ENCODE data around the gene ABHD4. TPM values are rescaled to one million over a fixed set of nuclear protein-coding genes. Genes with fewer than 3 reads are reported as not detected.

Gene ABHD4
- total and polyA plus RNA-seq, 10 of the 15 experiments (the other 5 are each of a cell fraction or from before 2014, with no cell fraction given): 5.4 to 28.7 (median 10.8) TPM

DNA sequence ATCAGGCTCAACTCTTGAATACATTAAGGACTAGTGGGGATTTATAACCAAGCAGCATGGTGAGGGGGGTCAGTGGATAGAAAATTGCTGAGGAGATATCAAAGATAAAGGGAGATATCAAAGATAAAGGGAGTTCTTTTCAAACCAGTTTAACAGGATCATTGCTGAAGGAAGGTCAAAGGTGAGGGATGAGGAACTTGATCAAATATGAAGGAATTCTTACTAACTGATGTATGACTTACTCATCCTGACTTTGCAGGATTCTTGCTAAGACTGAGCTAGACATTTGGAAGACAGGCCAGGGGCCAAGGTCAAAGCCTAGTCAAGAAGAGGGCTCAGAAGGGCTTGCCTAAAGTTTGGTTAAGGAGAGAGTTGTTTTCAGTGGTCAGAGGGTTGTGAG is 4.8 kb downstream of the ABHD4 start:
- ChIA-PET CTCF (no interaction called here), SMC1A (ENCODE audit: uncharacterized antibody, unreplicated experiment) (interaction anchor here (7.4 kb wide), 1 partner anchor 15 kb away, joined by 72 read pairs; the partner anchor contains the start of gene DAD1), RAD21 (ENCODE audit: unreplicated experiment) (interaction anchor here (0.7 to 5.7 kb wide), 2 partner anchors 14 to 31 kb away, joined by 3 to 53 read pairs; partner anchors contain the start of gene DAD1), POLR2A (no interaction called here)
- TF ChIP-seq MTA3 (IDR thresholded peaks at IDR 0.05; ENCODE audit: borderline replicate concordance, low read length) (no peak), SUPT20H (IDR thresholded peaks at IDR 0.05; ENCODE audit: borderline replicate concordance, control insufficient read depth, low read depth, low read length) (no peak), RELA (IDR thresholded peaks at IDR 0.05; ENCODE audit: borderline replicate concordance, partially characterized antibody) (no peak), DPF2 (IDR thresholded peaks at IDR 0.05) (no peak), USF2 (IDR thresholded peaks at IDR 0.05; ENCODE audit: borderline replicate concordance, low read depth, low read length) (no peak), HDGF (IDR thresholded peaks at IDR 0.05) (no peak), TAF1 (IDR thresholded peaks at IDR 0.05; ENCODE audit: borderline replicate concordance, low read depth, low read length) (no peak), LARP7 (IDR thresholded peaks at IDR 0.05) (no peak), NBN (IDR thresholded peaks at IDR 0.05) (no peak), IKZF1 (conservative IDR thresholded peaks at IDR 0.05) (no peak), FOXK2 (IDR thresholded peaks at IDR 0.05) (no peak), TCF12 (IDR thresholded peaks at IDR 0.05; ENCODE audit: low read depth, low read length) (no peak), NFYA (IDR thresholded peaks at IDR 0.05; ENCODE audit: borderline replicate concordance, low read depth, low read length) (no peak), NR2C2 (IDR thresholded peaks at IDR 0.05; ENCODE audit: borderline replicate concordance, control insufficient read depth, insufficient read length, low read depth) (no peak), ZNF274 (IDR thresholded peaks at IDR 0.05; ENCODE audit: insufficient read depth, insufficient read length) (no peak), HSF1 (IDR thresholded peaks at IDR 0.05; ENCODE audit: low read depth, low read length) (no peak)
- TF ChIP-seq, protein P1, sequence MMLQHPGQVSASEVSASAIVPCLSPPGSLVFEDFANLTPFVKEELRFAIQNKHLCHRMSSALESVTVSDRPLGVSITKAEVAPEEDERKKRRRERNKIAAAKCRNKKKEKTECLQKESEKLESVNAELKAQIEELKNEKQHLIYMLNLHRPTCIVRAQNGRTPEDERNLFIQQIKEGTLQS (IDR thresholded peaks at IDR 0.05; ENCODE audit: borderline replicate concordance, extremely low read depth, low read depth, low read length): no peak
- TF ChIP-seq, protein P2, sequence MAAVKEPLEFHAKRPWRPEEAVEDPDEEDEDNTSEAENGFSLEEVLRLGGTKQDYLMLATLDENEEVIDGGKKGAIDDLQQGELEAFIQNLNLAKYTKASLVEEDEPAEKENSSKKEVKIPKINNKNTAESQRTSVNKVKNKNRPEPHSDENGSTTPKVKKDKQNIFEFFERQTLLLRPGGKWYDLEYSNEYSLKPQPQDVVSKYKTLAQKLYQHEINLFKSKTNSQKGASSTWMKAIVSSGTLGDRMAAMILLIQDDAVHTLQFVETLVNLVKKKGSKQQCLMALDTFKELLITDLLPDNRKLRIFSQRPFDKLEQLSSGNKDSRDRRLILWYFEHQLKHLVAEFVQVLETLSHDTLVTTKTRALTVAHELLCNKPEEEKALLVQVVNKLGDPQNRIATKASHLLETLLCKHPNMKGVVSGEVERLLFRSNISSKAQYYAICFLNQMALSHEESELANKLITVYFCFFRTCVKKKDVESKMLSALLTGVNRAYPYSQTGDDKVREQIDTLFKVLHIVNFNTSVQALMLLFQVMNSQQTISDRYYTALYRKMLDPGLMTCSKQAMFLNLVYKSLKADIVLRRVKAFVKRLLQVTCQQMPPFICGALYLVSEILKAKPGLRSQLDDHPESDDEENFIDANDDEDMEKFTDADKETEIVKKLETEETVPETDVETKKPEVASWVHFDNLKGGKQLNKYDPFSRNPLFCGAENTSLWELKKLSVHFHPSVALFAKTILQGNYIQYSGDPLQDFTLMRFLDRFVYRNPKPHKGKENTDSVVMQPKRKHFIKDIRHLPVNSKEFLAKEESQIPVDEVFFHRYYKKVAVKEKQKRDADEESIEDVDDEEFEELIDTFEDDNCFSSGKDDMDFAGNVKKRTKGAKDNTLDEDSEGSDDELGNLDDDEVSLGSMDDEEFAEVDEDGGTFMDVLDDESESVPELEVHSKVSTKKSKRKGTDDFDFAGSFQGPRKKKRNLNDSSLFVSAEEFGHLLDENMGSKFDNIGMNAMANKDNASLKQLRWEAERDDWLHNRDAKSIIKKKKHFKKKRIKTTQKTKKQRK (IDR thresholded peaks at IDR 0.05; ENCODE audit: low read depth, low read length): no peak
- Histone ChIP-seq H3K4me3 (no peak overlapping the region), H3K9me3 (replicated peaks; ENCODE audit: control insufficient read depth, insufficient read depth, low read length) (no peaks in the 10 kb centered on the region), H3K9ac (ENCODE audit: control insufficient read depth, insufficient read depth, low read length) (no peak overlapping the region), H3K4me1 (ENCODE audit: control insufficient read depth, insufficient read depth, low read length) (peaks cover 19% of the 10 kb centered on the region), H4K20me1 (ENCODE audit: control insufficient read depth, insufficient read depth) (no peaks in the 10 kb centered on the region), H3K27me3 (replicated peaks in 1 of 2; ENCODE audit: control insufficient read depth in 2 of 2, insufficient read depth in 2 of 2, low read length in 1 of 2) (no peaks in the 10 kb centered on the region), H3K79me2 (ENCODE audit: control insufficient read depth, insufficient read depth, low read length) (no peaks in the 10 kb centered on the region), H2AFZ (ENCODE audit: control insufficient read depth, low read depth, low read length) (no peak overlapping the region), H3K27ac (ENCODE audit: control insufficient read depth, insufficient read depth) (no peak overlapping the region), H3K36me3 (ENCODE audit: control insufficient read depth in 2 of 2, insufficient read depth in 2 of 2, low read length in 1 of 2) (peaks cover 2 to 4% of the 10 kb centered on the region in 2 experiments; a peak in 2 of 4 replicates), H3K4me2 (ENCODE audit: control insufficient read depth, insufficient read depth) (no peak overlapping the region)
- in situ Hi-C loops (cut with MboI) (no loop called here), intact Hi-C loops (cut with micrococcal nuclease; ENCODE audit: unreplicated experiment) (no loop called here)
- FAIRE-seq: no peak
- ATAC-seq: no peak
- DNase-seq (ENCODE audit: low read depth, low spot score): no peak
- no TSS peak for BruUV-seq (replicated peaks)
